Omental fat pad (tissue), 4 donors: ENCODE data around the gene DHX58. TPM values are rescaled to one million over a fixed set of nuclear protein-coding genes. Genes with fewer than 3 reads are reported as not detected.
A peak's percentile ranks its signal among the peaks of the same experiment; 100 is the strongest.

Experiments
- ATAC-seq: fragments of 150-250 bp; one replicate; pipeline ENCODE4 v1.9.1; 2016; ENCODE audit warnings: mild to moderate bottlenecking, moderate library complexity; ENCODE audit not compliant: low FRiP score
- DNase-seq: peaks from one replicate; pipeline ENCODE4 v3.0.0-alpha.2; 2019; ENCODE audit warnings: low spot score
- total RNA-seq, 4 donors: library from RNA; depleted of rRNA; stranded (reverse); fragments of >200 nt; gene quantifications; one replicate each; pipeline ENCODE4 v1.1.0, GENCODE V29; 2016
- TF ChIP-seq, protein P1 (sequence below), 3 donors: fragments of 450-650 bp; IDR thresholded peaks; one replicate each; pipeline ENCODE4 v1.5.1; 2016 to 2017; ENCODE audit warnings: antibody characterized with exemption in 3 of 3, mild to moderate bottlenecking in 3 of 3, moderate library complexity in 2 of 3

Gene DHX58
- total RNA-seq, 4 donors from 2014 or later = 7.8 to 21.8 (median 10.2) TPM

DNA sequence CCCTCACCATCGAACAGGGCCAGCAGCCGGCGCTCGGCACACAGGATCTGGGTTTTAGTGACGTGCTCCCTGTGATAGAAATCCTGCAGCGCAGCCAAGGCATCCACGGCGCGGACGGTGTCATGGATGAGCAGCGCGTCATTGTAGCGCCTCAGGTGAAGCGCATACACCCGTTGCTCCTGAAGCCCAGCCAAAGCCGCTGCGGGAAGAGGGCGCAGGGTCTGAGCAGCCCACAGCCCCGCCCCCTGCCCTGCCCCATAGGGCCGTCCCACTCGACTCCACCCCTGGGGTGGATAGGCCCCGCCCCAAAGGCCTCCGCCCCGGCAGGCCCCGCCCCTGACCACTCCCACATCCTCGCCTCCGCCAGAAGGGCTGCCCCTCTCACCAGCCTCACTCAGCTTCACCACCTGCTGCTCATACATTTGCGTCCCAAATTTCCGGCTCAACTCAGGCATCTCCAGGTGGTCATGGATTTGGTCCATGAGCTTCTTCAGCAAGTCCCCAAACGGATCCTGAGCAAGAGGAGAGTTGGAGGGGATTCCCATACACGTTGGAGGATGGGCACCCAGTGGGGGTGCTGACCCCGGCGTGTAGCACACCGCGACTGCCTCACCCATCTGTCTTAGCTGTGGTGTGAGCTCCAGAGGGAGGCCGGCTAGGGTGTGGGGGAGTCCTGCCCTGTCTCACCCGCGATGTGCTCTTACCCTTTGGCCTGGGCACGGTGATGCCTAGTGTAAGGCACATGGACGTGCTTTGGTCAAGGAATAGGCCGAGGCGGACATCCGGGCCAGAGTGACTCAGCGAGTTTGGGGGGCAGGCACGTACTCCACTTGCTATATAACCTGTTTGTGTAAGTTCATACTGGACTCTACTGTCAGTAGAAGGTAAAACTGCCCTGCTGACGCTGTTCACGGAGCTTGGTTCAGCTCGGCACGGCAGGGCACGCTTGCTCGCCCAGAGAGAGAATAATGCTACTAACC is 4.6 kb downstream of the DHX58 start:
- DNase-seq (no peak), ATAC-seq (no peak)
- TF ChIP-seq, protein P1, sequence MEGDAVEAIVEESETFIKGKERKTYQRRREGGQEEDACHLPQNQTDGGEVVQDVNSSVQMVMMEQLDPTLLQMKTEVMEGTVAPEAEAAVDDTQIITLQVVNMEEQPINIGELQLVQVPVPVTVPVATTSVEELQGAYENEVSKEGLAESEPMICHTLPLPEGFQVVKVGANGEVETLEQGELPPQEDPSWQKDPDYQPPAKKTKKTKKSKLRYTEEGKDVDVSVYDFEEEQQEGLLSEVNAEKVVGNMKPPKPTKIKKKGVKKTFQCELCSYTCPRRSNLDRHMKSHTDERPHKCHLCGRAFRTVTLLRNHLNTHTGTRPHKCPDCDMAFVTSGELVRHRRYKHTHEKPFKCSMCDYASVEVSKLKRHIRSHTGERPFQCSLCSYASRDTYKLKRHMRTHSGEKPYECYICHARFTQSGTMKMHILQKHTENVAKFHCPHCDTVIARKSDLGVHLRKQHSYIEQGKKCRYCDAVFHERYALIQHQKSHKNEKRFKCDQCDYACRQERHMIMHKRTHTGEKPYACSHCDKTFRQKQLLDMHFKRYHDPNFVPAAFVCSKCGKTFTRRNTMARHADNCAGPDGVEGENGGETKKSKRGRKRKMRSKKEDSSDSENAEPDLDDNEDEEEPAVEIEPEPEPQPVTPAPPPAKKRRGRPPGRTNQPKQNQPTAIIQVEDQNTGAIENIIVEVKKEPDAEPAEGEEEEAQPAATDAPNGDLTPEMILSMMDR (IDR thresholded peaks at IDR 0.05) = no peak

DNA sequence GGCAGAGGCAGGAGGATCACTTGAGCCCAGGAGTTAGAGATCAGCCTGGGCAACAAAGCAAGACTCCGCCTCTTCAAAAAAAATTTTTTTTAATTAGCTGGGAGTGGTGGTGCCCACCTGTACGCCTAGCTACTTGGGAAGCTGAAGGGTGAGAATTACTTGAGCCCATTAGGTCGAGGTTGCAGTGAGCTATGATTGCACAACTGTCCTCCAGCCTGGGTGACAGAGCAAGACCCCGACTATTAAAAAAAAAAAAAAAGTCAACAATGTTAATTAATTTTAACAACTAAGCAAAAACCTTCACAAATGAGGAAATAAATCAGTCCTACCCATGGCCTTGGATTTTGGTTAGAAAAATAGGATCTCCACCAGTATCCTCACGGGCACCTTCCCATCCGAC is 5.4 kb downstream of the DHX58 start:
- ATAC-seq (no peak), DNase-seq (no peak)
- TF ChIP-seq, protein P1 (IDR thresholded peaks at IDR 0.05) = no peak

DNA sequence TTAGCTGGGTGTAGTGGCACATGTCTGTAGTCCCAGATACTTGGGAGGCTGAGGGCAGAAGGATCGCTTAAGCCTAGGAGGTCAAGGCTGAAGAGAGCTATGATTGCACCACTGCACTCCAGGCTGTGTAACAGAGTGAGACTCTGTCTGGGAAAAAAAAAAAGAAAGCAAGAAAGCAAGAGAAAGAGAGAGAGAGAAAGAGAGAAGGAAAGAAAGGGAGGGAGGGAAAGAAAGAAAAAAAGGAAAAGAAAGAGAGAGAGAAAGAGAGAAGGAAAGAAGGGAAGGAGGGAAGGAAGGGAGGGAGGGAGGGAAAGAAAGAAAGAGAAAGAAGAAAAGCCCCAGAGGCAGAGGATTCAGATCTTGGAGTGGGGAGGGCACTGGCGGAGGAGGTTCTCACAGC is 6.5 kb downstream of the DHX58 start:
- no peak for DNase-seq
- TF ChIP-seq, protein P1 (IDR thresholded peaks at IDR 0.05) = no peak
- no peak for ATAC-seq

DNA sequence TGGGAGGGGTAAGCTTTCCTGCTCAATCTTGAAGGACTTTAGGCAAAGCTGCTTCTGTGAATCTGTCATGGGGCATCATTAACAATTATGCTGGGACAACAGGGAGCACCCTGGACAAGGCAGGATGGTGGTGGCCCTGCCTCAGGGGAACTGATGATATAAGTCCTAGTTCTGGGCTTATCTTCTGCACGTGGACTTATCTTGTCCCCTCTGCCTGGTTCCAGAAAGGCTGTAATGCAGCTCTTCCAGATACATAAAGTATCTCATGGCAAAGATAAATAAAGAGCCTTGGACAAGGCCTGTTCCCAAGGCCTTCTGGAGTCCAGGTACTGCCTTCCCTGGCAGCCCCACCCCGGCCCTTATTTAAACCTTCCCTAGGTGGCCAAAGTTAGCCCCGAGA is 8.2 kb downstream of the DHX58 start:
- no peak for ATAC-seq
- no peak for DNase-seq
- TF ChIP-seq, protein P1 (IDR thresholded peaks at IDR 0.05) = no peak

DNA sequence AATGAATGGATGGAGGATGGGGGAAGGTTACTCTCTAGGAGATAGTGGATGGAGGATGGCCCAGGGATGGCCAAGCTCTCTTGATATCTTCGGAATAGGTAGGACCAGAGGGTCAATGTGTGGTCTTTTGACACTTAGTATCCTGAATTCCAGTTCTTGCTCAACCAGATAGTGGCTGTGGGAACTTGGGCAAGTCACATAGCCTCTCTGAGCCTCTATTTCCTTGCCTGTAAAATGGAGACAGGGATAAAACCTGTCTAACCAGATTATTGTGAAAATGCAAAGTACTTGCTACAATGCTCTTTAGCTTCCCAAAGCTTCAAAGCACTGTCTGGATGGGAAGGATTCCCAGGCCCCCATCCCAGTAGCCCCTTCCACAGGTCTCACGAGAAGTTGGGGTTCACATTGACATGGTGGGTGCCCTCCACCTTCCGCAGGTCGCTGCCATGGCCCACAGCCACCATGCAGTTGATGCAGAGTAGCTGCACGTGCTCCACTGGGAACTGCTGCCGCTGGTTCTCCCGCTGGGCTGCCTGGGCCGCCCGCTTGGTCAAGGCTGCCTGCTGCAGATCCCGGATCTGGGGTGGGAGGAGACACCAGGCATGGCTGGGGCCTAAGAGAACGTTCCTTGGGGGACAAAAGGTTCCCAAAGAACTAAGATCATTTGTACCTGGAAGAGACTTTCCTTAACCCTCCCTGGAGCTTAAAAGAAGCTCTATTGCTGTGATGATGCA is 9.1 kb downstream of the DHX58 start:
- TF ChIP-seq, protein P1 (IDR thresholded peaks at IDR 0.05) = no peak
- no peak for DNase-seq
- no peak for ATAC-seq

DNA sequence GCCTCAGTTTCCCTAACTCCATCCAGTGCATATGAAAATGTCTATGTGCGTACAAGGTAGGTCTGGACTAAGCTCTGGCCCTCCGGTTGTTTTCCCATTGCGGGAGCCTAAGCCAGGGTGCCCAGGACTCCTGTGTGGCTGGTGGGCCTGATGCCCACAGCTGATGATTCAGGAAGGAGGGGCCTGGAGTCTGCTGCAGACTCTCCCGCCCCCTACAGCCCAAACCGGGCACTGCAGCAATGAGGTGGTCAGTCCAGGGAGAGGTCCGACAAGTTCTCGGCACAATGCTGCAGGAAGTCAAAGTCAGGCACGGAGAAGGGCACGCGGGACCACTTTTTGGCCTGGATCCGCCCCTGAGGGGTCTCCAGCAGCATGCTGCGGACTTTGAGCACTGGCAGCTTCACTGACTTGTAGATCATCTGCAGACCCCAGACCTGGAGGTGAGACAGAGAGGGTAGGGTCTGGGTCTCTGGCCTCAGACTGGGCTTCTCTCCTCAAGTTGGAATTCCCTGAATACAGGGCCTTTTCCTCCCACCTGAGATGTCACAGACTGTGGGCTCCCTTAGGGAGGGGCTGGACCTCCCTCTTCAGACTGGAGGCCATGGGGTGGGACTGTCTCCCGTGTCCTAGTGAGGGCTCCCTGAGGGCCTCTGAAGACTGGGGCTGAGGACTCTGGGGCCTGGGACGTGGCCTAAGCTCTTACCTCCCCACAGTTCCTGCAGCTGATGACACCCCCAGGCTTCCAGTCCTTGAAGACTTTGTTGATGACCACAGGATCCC is 10.8 kb downstream of the DHX58 start:
- DNase-seq = peak; percentile 86
- TF ChIP-seq, protein P1 (IDR thresholded peaks at IDR 0.05) = no peak
- peak; percentile 52 for ATAC-seq
